Lower lobe of right lung (tissue), 2 donors: ENCODE results near the gene PCIF1. TPM values are rescaled to one million over a fixed set of nuclear protein-coding genes. Genes with fewer than 3 reads are reported as not detected.

ENCODE experiments used
- ATAC-seq, 2 donors: fragments of 200-7000 bp; cut with Tn5 transposase; one replicate each; pipeline ENCODE4 v1.9.1; 2020 to 2022; ENCODE audit warnings: mild to moderate bottlenecking in 2 of 2, moderate library complexity in 2 of 2
- DNase-seq: peaks from one replicate; pipeline ENCODE4 v3.0.0-alpha.2; 2020
- H3K27ac ChIP-seq: fragments of 200-600 bp; one replicate; pipeline ENCODE4 v1.8.0; 2022
- H3K27me3 ChIP-seq: fragments of 200-600 bp; one replicate; pipeline ENCODE4 v1.8.0; 2022; ENCODE audit warnings: low read depth
- H3K36me3 ChIP-seq: fragments of 200-600 bp; one replicate; pipeline ENCODE4 v1.8.0; 2022; ENCODE audit warnings: mild to moderate bottlenecking
- H3K4me1 ChIP-seq: fragments of 200-600 bp; one replicate; pipeline ENCODE4 v1.8.0; 2022
- H3K4me3 ChIP-seq: fragments of 200-600 bp; one replicate; pipeline ENCODE4 v1.8.0; 2022; ENCODE audit warnings: mild to moderate bottlenecking
- H3K9me3 ChIP-seq: fragments of 200-600 bp; one replicate; pipeline ENCODE4 v1.8.0; 2022
- intact Hi-C: fragments of 100-400 bp; cut with DNase I; formaldehyde crosslinking; loops from one replicate; pipeline ENCODE4 v1.11.0; 2022
- total RNA-seq: library from RNA; stranded (reverse); fragmentation: NEBNext Ultra II Directional; extraction: Animal tissue kit (Norgen Biotek cat#: 25700); gene quantifications from one replicate; pipeline ENCODE4 v1.2.1, GENCODE V29; 2021
- TF ChIP-seq, protein P1 (sequence below): fragments of 200-600 bp; IDR thresholded peaks from one replicate; pipeline ENCODE4 v1.8.0; 2022; ENCODE audit warnings: antibody characterized with exemption, mild to moderate bottlenecking
- donor health status: DM: no; HTN: yes; CAD: no; lungs with severe emphysema.

The PCIF1 gene
- total RNA-seq, 1 donor from 2014 or later: 34.7 TPM

DNA sequence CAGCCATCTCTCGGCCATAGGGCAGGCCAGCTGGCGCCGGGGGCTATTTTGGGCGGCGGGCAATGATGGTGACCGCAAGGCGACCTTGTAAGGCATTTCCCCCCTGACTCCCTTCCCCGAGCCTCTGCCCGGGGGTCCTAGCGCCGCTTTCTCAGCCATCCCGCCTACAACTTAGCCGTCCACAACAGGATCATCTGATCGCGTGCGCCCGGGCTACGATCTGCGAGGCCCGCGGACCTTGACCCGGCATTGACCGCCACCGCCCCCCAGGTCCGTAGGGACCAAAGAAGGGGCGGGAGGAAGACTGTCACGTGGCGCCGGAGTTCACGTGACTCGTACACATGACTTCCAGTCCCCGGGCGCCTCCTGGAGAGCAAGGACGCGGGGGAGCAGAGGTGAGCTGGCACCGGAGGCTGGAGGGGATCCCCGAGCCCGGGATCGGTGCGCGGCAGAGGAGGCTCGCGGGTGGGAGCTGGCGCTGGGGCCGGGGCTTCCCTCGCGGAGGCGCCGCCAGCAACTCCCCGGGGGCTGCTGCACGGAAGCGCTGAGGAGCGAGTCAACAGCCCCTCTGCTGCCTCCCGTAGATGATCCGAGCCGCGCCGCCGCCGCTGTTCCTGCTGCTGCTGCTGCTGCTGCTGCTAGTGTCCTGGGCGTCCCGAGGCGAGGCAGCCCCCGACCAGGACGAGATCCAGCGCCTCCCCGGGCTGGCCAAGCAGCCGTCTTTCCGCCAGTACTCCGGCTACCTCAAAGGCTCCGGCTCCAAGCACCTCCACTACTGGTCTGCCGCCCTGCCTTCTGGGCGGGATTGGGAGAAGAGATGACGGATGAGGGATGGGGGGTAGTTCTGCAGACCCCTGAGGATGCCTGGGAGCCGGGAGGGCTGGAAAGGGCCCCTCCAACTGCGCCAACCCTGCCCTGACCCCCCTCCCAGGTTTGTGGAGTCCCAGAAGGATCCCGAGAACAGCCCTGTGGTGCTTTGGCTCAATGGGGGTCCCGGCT is 43.2 kb upstream of the PCIF1 start, which contains the start of the genes CTSA and NEURL2:
TSS of gene CTSA (plus strand) at position 351 of the 999 bp plus-strand sequence. CDS start at position 585, 234 bp downstream.
TSS of gene NEURL2 (minus strand) at position 224 of the 999 bp plus-strand sequence. CDS start at position 7, 217 bp downstream.
- peak; percentile 92 to 96 for ATAC-seq
- H3K36me3 ChIP-seq: peaks cover 52% of the 10 kb centered on the region
- TF ChIP-seq, protein P1, sequence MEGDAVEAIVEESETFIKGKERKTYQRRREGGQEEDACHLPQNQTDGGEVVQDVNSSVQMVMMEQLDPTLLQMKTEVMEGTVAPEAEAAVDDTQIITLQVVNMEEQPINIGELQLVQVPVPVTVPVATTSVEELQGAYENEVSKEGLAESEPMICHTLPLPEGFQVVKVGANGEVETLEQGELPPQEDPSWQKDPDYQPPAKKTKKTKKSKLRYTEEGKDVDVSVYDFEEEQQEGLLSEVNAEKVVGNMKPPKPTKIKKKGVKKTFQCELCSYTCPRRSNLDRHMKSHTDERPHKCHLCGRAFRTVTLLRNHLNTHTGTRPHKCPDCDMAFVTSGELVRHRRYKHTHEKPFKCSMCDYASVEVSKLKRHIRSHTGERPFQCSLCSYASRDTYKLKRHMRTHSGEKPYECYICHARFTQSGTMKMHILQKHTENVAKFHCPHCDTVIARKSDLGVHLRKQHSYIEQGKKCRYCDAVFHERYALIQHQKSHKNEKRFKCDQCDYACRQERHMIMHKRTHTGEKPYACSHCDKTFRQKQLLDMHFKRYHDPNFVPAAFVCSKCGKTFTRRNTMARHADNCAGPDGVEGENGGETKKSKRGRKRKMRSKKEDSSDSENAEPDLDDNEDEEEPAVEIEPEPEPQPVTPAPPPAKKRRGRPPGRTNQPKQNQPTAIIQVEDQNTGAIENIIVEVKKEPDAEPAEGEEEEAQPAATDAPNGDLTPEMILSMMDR: no peak
- intact Hi-C loops: no loop called here
- H3K27ac ChIP-seq: peak within 1 kb of the TSS; percentile 82
- peak; percentile 95 for DNase-seq
- no peaks in the 10 kb centered on the region for H3K9me3 ChIP-seq
- peaks cover 34% of the 10 kb centered on the region for H3K4me1 ChIP-seq
- H3K27me3 ChIP-seq: no peaks in the 10 kb centered on the region
- peak within 1 kb of the TSS; percentile 99 for H3K4me3 ChIP-seq

DNA sequence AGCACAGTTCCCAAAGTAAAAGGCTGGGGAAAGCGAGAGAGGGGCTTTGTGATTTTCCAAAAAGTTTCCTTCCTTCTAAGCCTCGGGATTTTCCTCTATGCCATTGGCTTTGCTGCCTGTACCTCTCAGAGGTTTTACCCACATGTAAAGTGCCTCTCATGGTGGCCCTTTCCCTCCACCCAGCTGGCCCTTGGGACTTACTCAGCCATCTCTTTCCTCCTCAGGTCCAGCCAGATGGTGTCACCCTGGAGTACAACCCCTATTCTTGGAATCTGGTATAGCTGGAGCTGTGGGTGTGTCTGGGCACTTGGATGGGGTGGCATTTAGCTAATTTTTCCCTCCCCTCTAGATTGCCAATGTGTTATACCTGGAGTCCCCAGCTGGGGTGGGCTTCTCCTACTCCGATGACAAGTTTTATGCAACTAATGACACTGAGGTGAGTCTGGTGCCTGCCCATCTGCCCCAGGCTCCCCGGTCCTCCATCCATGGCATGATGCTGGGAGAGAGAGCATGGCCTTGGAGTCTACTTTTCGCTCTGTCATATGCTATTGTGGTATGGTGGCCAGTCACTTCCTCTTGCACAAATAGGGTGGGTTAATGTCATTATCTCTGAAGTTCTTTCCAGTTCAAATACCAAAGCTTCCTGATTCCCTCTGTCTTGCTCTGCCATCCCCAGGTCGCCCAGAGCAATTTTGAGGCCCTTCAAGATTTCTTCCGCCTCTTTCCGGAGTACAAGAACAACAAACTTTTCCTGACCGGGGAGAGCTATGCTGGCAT is 42.2 kb upstream of the PCIF1 start:
- no peak for DNase-seq
- ATAC-seq: no peak
- H3K36me3 ChIP-seq: peaks cover 52% of the 10 kb centered on the region
- intact Hi-C loops: no loop called here
- H3K27me3 ChIP-seq: no peaks in the 10 kb centered on the region
- TF ChIP-seq, protein P1: peak; percentile 6
- peaks cover 34% of the 10 kb centered on the region for H3K4me1 ChIP-seq
- no peaks in the 10 kb centered on the region for H3K9me3 ChIP-seq
- peak overlapping the region; percentile 99 for H3K4me3 ChIP-seq
- H3K27ac ChIP-seq: peak overlapping the region; percentile 82

DNA sequence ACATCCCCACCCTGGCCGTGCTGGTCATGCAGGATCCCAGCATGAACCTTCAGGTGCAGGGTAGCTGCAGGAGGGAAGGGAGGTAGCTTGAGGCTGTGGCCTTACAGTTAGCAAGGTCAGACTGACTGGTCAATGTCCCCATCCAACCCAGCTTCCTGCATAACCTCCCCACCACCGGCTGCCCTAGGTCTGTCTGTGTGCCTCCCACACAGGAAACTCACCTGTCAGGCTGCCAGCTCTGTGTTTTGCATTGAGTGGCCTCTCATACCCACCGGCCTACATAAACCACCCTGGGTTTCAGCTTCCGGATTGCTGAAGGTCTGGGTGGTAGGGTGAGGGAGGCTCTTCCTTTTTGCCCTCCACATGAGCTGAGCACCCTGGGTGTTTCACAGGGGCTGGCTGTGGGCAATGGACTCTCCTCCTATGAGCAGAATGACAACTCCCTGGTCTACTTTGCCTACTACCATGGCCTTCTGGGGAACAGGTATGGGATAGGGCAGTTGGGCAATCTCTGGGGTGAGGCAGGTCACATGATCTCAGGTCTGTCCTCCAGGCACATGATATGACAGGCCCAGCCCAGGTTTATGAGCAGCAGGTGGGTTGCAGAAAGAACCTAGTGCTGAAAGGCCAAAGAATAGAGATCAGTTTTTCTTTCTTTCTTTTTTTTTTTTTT is 41.5 kb upstream of the PCIF1 start:
- Histone ChIP-seq H3K27me3 (no peaks in the 10 kb centered on the region), H3K36me3 (peaks cover 57% of the 10 kb centered on the region), H3K27ac (no peak overlapping the region), H3K4me3 (peak overlapping the region; percentile 6), H3K4me1 (peaks cover 34% of the 10 kb centered on the region), H3K9me3 (no peaks in the 10 kb centered on the region)
- ATAC-seq (no peak), DNase-seq (no peak)
- intact Hi-C loops: no loop called here
- TF ChIP-seq, protein P1: no peak

DNA sequence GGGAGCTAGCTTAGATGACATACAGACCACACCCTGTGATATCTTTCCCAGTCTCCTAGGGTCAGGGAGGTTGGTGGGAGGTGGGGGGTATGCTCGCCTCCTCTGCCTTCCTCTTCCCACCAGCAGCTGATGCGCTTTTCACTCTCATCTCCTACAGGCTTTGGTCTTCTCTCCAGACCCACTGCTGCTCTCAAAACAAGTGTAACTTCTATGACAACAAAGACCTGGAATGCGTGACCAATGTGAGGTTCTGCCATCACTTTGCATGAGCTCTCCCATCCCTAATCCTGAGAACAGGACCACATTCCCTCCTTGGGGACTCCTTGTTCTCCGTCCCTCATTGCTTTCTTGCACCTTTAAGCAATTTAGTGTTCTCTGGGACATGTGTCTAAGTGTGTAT is 40.7 kb upstream of the PCIF1 start:
- ATAC-seq (no peak), DNase-seq (no peak)
- TF ChIP-seq, protein P1: no peak
- no peaks in the 10 kb centered on the region for H3K9me3 ChIP-seq
- H3K27ac ChIP-seq: no peak overlapping the region
- H3K27me3 ChIP-seq: no peaks in the 10 kb centered on the region
- H3K36me3 ChIP-seq: peaks cover 65% of the 10 kb centered on the region
- no peak overlapping the region for H3K4me3 ChIP-seq
- intact Hi-C loops: no loop called here
- peaks cover 34% of the 10 kb centered on the region for H3K4me1 ChIP-seq

DNA sequence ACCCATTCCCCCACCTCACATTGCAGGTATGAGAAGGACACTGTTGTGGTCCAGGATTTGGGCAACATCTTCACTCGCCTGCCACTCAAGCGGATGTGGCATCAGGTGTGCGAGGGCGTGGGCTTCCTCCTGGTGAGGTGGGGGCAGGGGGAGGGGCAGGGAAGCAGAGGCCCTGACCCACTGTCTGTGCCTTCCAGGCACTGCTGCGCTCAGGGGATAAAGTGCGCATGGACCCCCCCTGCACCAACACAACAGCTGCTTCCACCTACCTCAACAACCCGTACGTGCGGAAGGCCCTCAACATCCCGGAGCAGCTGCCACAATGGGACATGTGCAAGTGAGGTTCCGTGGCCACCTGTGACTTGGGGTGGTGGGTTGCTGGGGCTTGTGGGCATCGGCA is 39.7 kb upstream of the PCIF1 start:
- no peak for ATAC-seq
- H3K27ac ChIP-seq: no peak overlapping the region
- intact Hi-C loops: no loop called here
- TF ChIP-seq, protein P1: no peak
- DNase-seq: no peak
- no peaks in the 10 kb centered on the region for H3K27me3 ChIP-seq
- H3K4me3 ChIP-seq: no peak overlapping the region
- peaks cover 73% of the 10 kb centered on the region for H3K36me3 ChIP-seq
- peaks cover 32% of the 10 kb centered on the region for H3K4me1 ChIP-seq
- no peaks in the 10 kb centered on the region for H3K9me3 ChIP-seq
